Common myeloid progenitor, CD34-positive (primary cell): ENCODE data around the gene CLEC4M.
"Not testable (repeated sequence)": the region's sequence is repeated elsewhere in the genome, so short reads cannot be mapped to it uniquely, and the experiment has no call there.

Source experiments
- CTCF ChIA-PET: fragments of 350-600 bp; sonication (Branson Sonifier 250); formaldehyde crosslinking; loops from one replicate; lab custom pipeline; 2021; ENCODE audit warnings: antibody characterized with exemption; lab: Charles Lee
- POLR2A ChIA-PET: fragments of 350-600 bp; sonication (Branson Sonifier 250); formaldehyde crosslinking; loops from one replicate; lab custom pipeline; 2021; ENCODE audit warnings: antibody characterized with exemption; lab: Charles Lee
- DNase-seq, 3 donors: peaks; one replicate each; pipeline versions ENCODE4 v3.0.0 to v3.0.0-alpha.2; 2013
- H3K27ac ChIP-seq, 2 experiments: 1 replicate in 1 of 2; 2 replicates in 1 of 2; pipeline ENCODE4 v1.7.0; 2013; ENCODE audit warnings: inconsistent platforms in 2 of 2, low read length in 2 of 2, mild to moderate bottlenecking in 2 of 2, low read depth in 1 of 2, moderate library complexity in 1 of 2; ENCODE audit not compliant: severe bottlenecking in 2 of 2, insufficient read depth in 1 of 2, poor library complexity in 1 of 2
- H3K27me3 ChIP-seq, 5 experiments: replicated peaks in 2 of 5; 1 replicate in 3 of 5; 2 replicates in 2 of 5; pipeline versions ENCODE4 v1.6.1 to v1.7.0; 2013; ENCODE audit warnings: low read length in 4 of 5, mild to moderate bottlenecking in 2 of 5, moderate library complexity in 2 of 5, inconsistent platforms in 1 of 5; ENCODE audit not compliant: insufficient read depth in 5 of 5, control insufficient read depth in 4 of 5
- H3K36me3 ChIP-seq, 4 experiments: 1 replicate in 2 of 4; 2 replicates in 2 of 4; pipeline versions ENCODE4 v1.6.1 to v1.7.0; 2013; ENCODE audit warnings: low read length in 3 of 4, control low read depth in 1 of 4, mild to moderate bottlenecking in 1 of 4; ENCODE audit not compliant: control insufficient read depth in 4 of 4, insufficient read depth in 4 of 4
- H3K4me1 ChIP-seq, 4 experiments: 1 replicate in 3 of 4; 2 replicates in 1 of 4; pipeline versions ENCODE4 v1.6.1 to v1.7.1; 2013; ENCODE audit warnings: low read length in 3 of 4, mild to moderate bottlenecking in 3 of 4, control low read depth in 1 of 4, inconsistent platforms in 1 of 4, moderate library complexity in 1 of 4; ENCODE audit not compliant: control insufficient read depth in 4 of 4, insufficient read depth in 4 of 4; ENCODE audit errors: control extremely low read depth in 1 of 4
- H3K4me3 ChIP-seq, 7 experiments: 1 replicate in 4 of 7; 2 replicates in 3 of 7; pipeline versions ENCODE4 v1.5.1 to v1.7.0; 2013; ENCODE audit warnings: mild to moderate bottlenecking in 7 of 7, low read length in 6 of 7, moderate library complexity in 6 of 7, inconsistent platforms in 2 of 7, low read depth in 2 of 7, control low read depth in 1 of 7; ENCODE audit not compliant: insufficient read depth in 4 of 7, control insufficient read depth in 1 of 7; ENCODE audit errors: extremely low read depth in 1 of 7
- H3K9me3 ChIP-seq, 5 experiments: 1 replicate in 4 of 5; 2 replicates in 1 of 5; pipeline versions ENCODE4 v1.6.1 to v1.7.1; 2013; ENCODE audit warnings: low read length in 4 of 5, mild to moderate bottlenecking in 2 of 5, inconsistent platforms in 1 of 5, low read depth in 1 of 5, moderate library complexity in 1 of 5; ENCODE audit not compliant: control insufficient read depth in 4 of 5, insufficient read depth in 2 of 5; ENCODE audit errors: control extremely low read depth in 1 of 5
- WGBS: methylation state at CpG from one replicate; pipeline ENCODE4 v1.1.5; 2013; ENCODE audit not compliant: insufficient coverage; 5-methylcytosine and 5-hydroxymethylcytosine counted together

Gene CLEC4M

GRCh38 chr19:7806876-7807275, 43.8 kb downstream of the CLEC4M start:
- WGBS = 97% methylated on average over 7 of the region's 9 CpGs
- POLR2A ChIA-PET = no interaction called here

GRCh38 chr19:7808108-7808507, 45.1 kb downstream of the CLEC4M start:
- no peak overlapping the region for H3K27ac ChIP-seq
- no peak for DNase-seq
- H3K4me3 ChIP-seq = no peak overlapping the region
- peaks cover 0 to 3% (median 0%) of the 10 kb centered on the region in 5 experiments for H3K27me3 ChIP-seq
- H3K9me3 ChIP-seq = peaks cover 2 to 17% (median 10%) of the 10 kb centered on the region in 5 experiments
- H3K4me1 ChIP-seq = no peaks in the 10 kb centered on the region
- 96% methylated on average over 5 of the region's 5 CpGs for WGBS
- H3K36me3 ChIP-seq = no peaks in the 10 kb centered on the region
- POLR2A ChIA-PET = no interaction called here
- CTCF ChIA-PET = interaction anchor here (0.5 kb wide), 1 partner anchor 33 kb away, joined by 3 read pairs; no protein-coding TSS in a partner anchor

More at GRCh38 chr19:7806876-7807275, 43.8 kb downstream of the CLEC4M start:
- peaks cover 0 to 6% (median 0%) of the 10 kb centered on the region in 5 experiments for H3K27me3 ChIP-seq
- H3K36me3 ChIP-seq = no peaks in the 10 kb centered on the region
- H3K27ac ChIP-seq = no peak overlapping the region
- H3K9me3 ChIP-seq = peaks cover 2 to 13% (median 8%) of the 10 kb centered on the region in 5 experiments
- no peaks in the 10 kb centered on the region for H3K4me1 ChIP-seq
- CTCF ChIA-PET = interaction anchor here (1.6 kb wide), 1 partner anchor 239 kb away, joined by 4 read pairs; no protein-coding TSS in a partner anchor
- no peak overlapping the region for H3K4me3 ChIP-seq
- DNase-seq = no peak

- no peak overlapping the region for H3K4me3 ChIP-seq
- POLR2A ChIA-PET = interaction anchor here (0.9 kb wide), 1 partner anchor 33 kb away, joined by 3 read pairs; no protein-coding TSS in a partner anchor
- no peak for DNase-seq
- no peaks in the 10 kb centered on the region for H3K36me3 ChIP-seq
- H3K27ac ChIP-seq = no peak overlapping the region
- H3K27me3 ChIP-seq = no peaks in the 10 kb centered on the region
- peaks cover 2 to 9% (median 6%) of the 10 kb centered on the region in 4 experiments for H3K4me1 ChIP-seq
- no CpG with 5 or more reads among the region's 2 CpGs for WGBS
- CTCF ChIA-PET = interaction anchor here (1.5 to 2.3 kb wide), 3 partner anchors 9 to 131 kb away, joined by 4 to 8 read pairs (median 4); partner anchors contain the start of gene TRAPPC5
- peaks cover 2 to 17% (median 10%) of the 10 kb centered on the region in 5 experiments for H3K9me3 ChIP-seq
These were observed 48.9 kb downstream of the CLEC4M start for GRCh38 chr19:7811989-7812388.

- peak overlapping the region in 1 of 7 experiments; percentile 29 for H3K4me3 ChIP-seq
- peaks cover 2 to 9% (median 6%) of the 10 kb centered on the region in 4 experiments for H3K4me1 ChIP-seq
- no peaks in the 10 kb centered on the region for H3K36me3 ChIP-seq
- peak in 2 of 3 donors; percentile 47 to 70 for DNase-seq
- WGBS = 10% methylated on average over 10 of the region's 10 CpGs
- ChIA-PET CTCF (no interaction called here), POLR2A (no interaction called here)
- H3K9me3 ChIP-seq = peaks cover 0 to 27% (median 13%) of the 10 kb centered on the region in 5 experiments
- no peaks in the 10 kb centered on the region for H3K27me3 ChIP-seq
- no peak overlapping the region for H3K27ac ChIP-seq
These were observed 52.3 kb downstream of the CLEC4M start for GRCh38 chr19:7815325-7815724.

GRCh38 chr19:7816040-7816439, 53.0 kb downstream of the CLEC4M start:
- H3K27ac ChIP-seq, POLR2A ChIA-PET, CTCF ChIA-PET, H3K4me3 ChIP-seq, H3K36me3 ChIP-seq, H3K27me3 ChIP-seq, DNase-seq: not testable (repeated sequence)
- Histone ChIP-seq H3K4me1 (peaks cover 2 to 12% (median 6%) of the 10 kb centered on the region in 4 experiments), H3K9me3 (peaks cover 0 to 22% (median 13%) of the 10 kb centered on the region in 5 experiments)
- WGBS = no CpG with 5 or more reads among the region's 3 CpGs

- CTCF ChIA-PET = interaction anchor here (1.0 to 2.8 kb wide), 2 partner anchors 17 to 35 kb away, joined by 3 to 7 read pairs; no protein-coding TSS in a partner anchor
- Histone ChIP-seq H3K4me1 (peaks cover 2 to 12% (median 6%) of the 10 kb centered on the region in 4 experiments), H3K27me3 (peaks cover 0 to 4% (median 0%) of the 10 kb centered on the region in 5 experiments), H3K9me3 (peaks cover 0 to 10% (median 5%) of the 10 kb centered on the region in 5 experiments), H3K36me3 (no peaks in the 10 kb centered on the region), H3K4me3 (no peak overlapping the region), H3K27ac (no peak overlapping the region)
- POLR2A ChIA-PET = no interaction called here
- DNase-seq = peak in 1 of 3 donors; percentile 6
- 100% methylated on average over 1 of the region's 1 CpG for WGBS
These were observed 54.8 kb downstream of the CLEC4M start for GRCh38 chr19:7817801-7818200.

- DNase-seq = no peak
- no CpG with 5 or more reads among the region's 2 CpGs for WGBS
- peaks cover 0 to 4% (median 0%) of the 10 kb centered on the region in 5 experiments for H3K27me3 ChIP-seq
- no peak overlapping the region for H3K4me3 ChIP-seq
- no peaks in the 10 kb centered on the region for H3K36me3 ChIP-seq
- POLR2A ChIA-PET = no interaction called here
- no peak overlapping the region for H3K27ac ChIP-seq
- peaks cover 2 to 12% (median 6%) of the 10 kb centered on the region in 4 experiments for H3K4me1 ChIP-seq
- CTCF ChIA-PET = interaction anchor here (1.0 to 2.8 kb wide), 3 partner anchors 10 to 43 kb away, joined by 3 to 7 read pairs (median 5); no protein-coding TSS in a partner anchor
- H3K9me3 ChIP-seq = peaks cover 0 to 10% (median 5%) of the 10 kb centered on the region in 5 experiments
These were observed 55.8 kb downstream of the CLEC4M start for GRCh38 chr19:7818806-7819205.
